Liver (tissue), 10 donors: Measurements from ENCODE around the gene SFT2D2. TPM values are rescaled to one million over a fixed set of nuclear protein-coding genes. Genes with fewer than 3 reads are reported as not detected.

Source experiments
- DNase-seq: peaks from one replicate; pipeline ENCODE4 v3.0.0-alpha.2; 2017; ENCODE audit warnings: low spot score
- H3K27ac ChIP-seq, 2 donors: one replicate each; pipeline ENCODE4 v1.7.0; 2013; ENCODE audit warnings: inconsistent platforms in 2 of 2, low read length in 2 of 2, control low read depth in 1 of 2, low read depth in 1 of 2, mild to moderate bottlenecking in 1 of 2
- H3K27me3 ChIP-seq, 4 donors: one replicate each; pipeline versions ENCODE4 v1.6.1 to v1.7.0; 2013; ENCODE audit warnings: low read length in 3 of 4, inconsistent platforms in 1 of 4, mild to moderate bottlenecking in 1 of 4, moderate library complexity in 1 of 4; ENCODE audit not compliant: control insufficient read depth in 4 of 4, insufficient read depth in 4 of 4
- H3K36me3 ChIP-seq, 4 donors: one replicate each; pipeline versions ENCODE4 v1.6.1 to v1.7.0; 2013; ENCODE audit warnings: low read length in 3 of 4, mild to moderate bottlenecking in 3 of 4, low read depth in 1 of 4, moderate library complexity in 1 of 4; ENCODE audit not compliant: control insufficient read depth in 4 of 4, insufficient read depth in 3 of 4
- H3K4me1 ChIP-seq, 4 donors: one replicate each; pipeline versions ENCODE4 v1.6.1 to v1.7.0; 2013; ENCODE audit warnings: low read length in 3 of 4, mild to moderate bottlenecking in 3 of 4, moderate library complexity in 1 of 4; ENCODE audit not compliant: control insufficient read depth in 4 of 4, insufficient read depth in 4 of 4
- H3K4me3 ChIP-seq, 3 donors: one replicate each; pipeline versions ENCODE4 v1.6.1 to v1.7.0; 2013; ENCODE audit warnings: low read length in 3 of 3, control low read depth in 1 of 3, low read depth in 1 of 3, mild to moderate bottlenecking in 1 of 3
- H3K9ac ChIP-seq, 2 donors: one replicate each; pipeline ENCODE4 v1.7.0; 2013; ENCODE audit warnings: low read length in 2 of 2, mild to moderate bottlenecking in 2 of 2, moderate library complexity in 2 of 2, control low read depth in 1 of 2, low read depth in 1 of 2
- H3K9me3 ChIP-seq, 4 donors: one replicate each; pipeline versions ENCODE4 v1.6.1 to v1.7.0; 2013; ENCODE audit warnings: low read length in 3 of 4; ENCODE audit not compliant: control insufficient read depth in 4 of 4
- EGR1 ChIP-seq, 2 donors: IDR thresholded peaks; 2 replicates each; pipeline ENCODE4 v1.6.1; 2016 to 2018; ENCODE audit warnings: antibody characterized with exemption in 2 of 2, low read depth in 2 of 2
- HNF4A ChIP-seq, 2 donors: conservative IDR thresholded peaks; 2 replicates each; pipeline ENCODE4 v1.6.1; 2016; ENCODE audit warnings: antibody characterized with exemption in 2 of 2, mild to moderate bottlenecking in 2 of 2
- HNF4G ChIP-seq: IDR thresholded peaks from 2 replicates; pipeline ENCODE4 v1.6.1; 2016; ENCODE audit warnings: antibody characterized with exemption
- JUND ChIP-seq, 2 donors: IDR thresholded peaks; 2 replicates each; pipeline ENCODE4 v1.6.1; 2016; ENCODE audit warnings: antibody characterized with exemption in 2 of 2
- NR2F2 ChIP-seq: IDR thresholded peaks from 2 replicates; pipeline ENCODE4 v1.6.1; 2016; ENCODE audit warnings: antibody characterized with exemption
- RAD21 ChIP-seq, 2 donors: IDR thresholded peaks; 2 replicates each; pipeline ENCODE4 v1.6.1; 2016; ENCODE audit warnings: antibody characterized with exemption in 2 of 2, mild to moderate bottlenecking in 2 of 2
- RXRA ChIP-seq, 2 donors: IDR thresholded peaks; 2 replicates each; pipeline ENCODE4 v1.6.1; 2017 to 2018; ENCODE audit warnings: antibody characterized with exemption in 2 of 2, mild to moderate bottlenecking in 1 of 2
- SP1 ChIP-seq: IDR thresholded peaks from 2 replicates; pipeline ENCODE4 v1.6.1; 2018; ENCODE audit warnings: antibody characterized with exemption, mild to moderate bottlenecking
- YY1 ChIP-seq: IDR thresholded peaks from 2 replicates; pipeline ENCODE4 v1.6.1; 2016; ENCODE audit warnings: antibody characterized with exemption, mild to moderate bottlenecking
- WGBS: extraction: QIAGEN DNeasy Blood & Tissue Kit; methylation state at CpG from one replicate; pipeline ENCODE4 v1.1.7; 2013; 5-methylcytosine and 5-hydroxymethylcytosine counted together
- polyA plus RNA-seq, 2 donors: library from polyadenylated mRNA; stranded (reverse) in 1 of 2; unstranded in 1 of 2; fragments of 200-250 nt in 1 of 2; fragments of >200 nt in 1 of 2; fragmentation: Nextera tagmentation in 1 of 2; extraction: Ambion mirVana in 1 of 2; gene quantifications; one replicate each; pipeline versions ENCODE4 v1.2.1 to v1.2.3, GENCODE V29; 2013 to 2015
- small RNA-seq: library from RNA; depleted of rRNA; stranded (forward); fragments of <200 nt; gene quantifications from one replicate; pipeline ENCODE3, GENCODE V24; 2014
- total RNA-seq, 2 donors: library from RNA; depleted of rRNA; stranded (reverse); fragments of >200 nt; gene quantifications; one replicate each; pipeline ENCODE4 v1.2.3, GENCODE V29; 2014
- TF ChIP-seq, protein P1 (sequence below): fragments of 150-350 bp; IDR thresholded peaks from 2 replicates; pipeline ENCODE4 v1.5.1; 2017; ENCODE audit warnings: improper control_type of control experiment, low read depth, low read length; ENCODE audit not compliant: missing input control
- donor health status: healthy.
- donor health status: healthy.
- donor health status: healthy.
- donor health status: healthy.
- donor health status: healthy.

The SFT2D2 gene
- total and polyA plus RNA-seq, 4 donors, result 3.8 to 34.6 (median 25.4) TPM

DNA sequence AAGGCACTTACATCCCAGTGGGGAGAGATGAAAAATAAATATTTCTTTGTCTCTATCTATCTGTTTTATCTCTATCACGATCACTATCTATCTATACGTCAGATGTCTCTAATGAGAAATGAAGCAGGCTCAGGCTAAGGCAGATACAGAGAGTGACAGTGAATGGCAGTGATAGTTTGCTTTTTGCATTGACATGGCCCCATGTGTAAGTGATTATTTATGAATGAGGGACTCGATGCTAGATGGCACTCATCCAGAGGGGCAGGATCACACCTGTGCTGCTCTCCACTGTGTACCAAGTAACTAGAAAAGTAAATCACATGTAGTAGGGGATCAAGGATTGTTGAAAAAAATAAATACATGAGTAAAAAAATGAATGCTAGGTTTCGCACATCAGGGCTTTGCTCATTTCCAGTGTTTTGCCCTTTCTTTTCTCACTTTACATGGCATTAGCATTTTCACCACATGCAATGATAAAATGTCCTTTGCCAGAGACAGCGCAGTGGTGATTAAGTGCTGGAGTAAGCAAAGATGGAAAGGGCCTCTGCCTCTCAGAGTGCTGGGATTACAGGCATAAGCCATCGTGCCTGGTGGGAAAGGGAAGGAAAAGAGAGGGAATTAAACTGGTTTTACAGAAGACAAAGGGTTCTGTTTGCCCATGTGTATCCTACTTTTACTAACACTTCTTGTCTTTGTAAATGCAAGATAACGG is 71.4 kb downstream of the SFT2D2 start:
- Histone ChIP-seq H3K27me3 (no peaks in the 10 kb centered on the region), H3K9me3 (no peaks in the 10 kb centered on the region), H3K36me3 (no peaks in the 10 kb centered on the region), H3K4me3 (no peak overlapping the region), H3K9ac (no peak overlapping the region), H3K27ac (no peak overlapping the region), H3K4me1 (no peaks in the 10 kb centered on the region)
- 94% methylated on average over 7 of the region's 7 CpGs for WGBS
- no peak for DNase-seq
- TF ChIP-seq SP1 (no peak), HNF4G (no peak), RAD21 (IDR thresholded peaks at IDR 0.05) (no peak), YY1 (no peak), RXRA (IDR thresholded peaks at IDR 0.05) (no peak)

DNA sequence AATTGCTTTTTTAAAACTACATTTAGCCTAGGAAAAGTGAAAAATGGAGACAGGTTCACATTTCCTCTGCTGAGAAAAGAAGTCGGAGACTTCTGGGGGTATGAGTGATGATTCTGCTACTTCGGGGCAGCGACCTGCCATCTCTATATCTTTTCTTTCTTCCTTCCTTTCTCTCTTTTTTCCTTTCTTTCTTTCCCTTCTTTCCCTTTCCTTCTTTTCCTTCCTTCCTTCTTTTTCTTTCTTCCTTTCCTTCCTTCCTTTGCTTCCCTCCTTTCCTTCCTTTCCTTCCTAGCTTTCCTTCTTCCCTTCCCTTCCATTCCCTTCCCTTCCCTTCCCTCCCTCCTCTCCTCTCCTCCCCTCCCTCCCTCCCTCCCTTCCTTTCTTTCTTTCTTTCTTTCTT is 72.6 kb downstream of the SFT2D2 start:
- Histone ChIP-seq H3K36me3 (no peaks in the 10 kb centered on the region), H3K27me3 (no peaks in the 10 kb centered on the region), H3K4me1 (no peaks in the 10 kb centered on the region), H3K9me3 (no peaks in the 10 kb centered on the region), H3K4me3 (no peak overlapping the region), H3K27ac (no peak overlapping the region), H3K9ac (no peak overlapping the region)
- WGBS, result 92% methylated on average over 3 of the region's 3 CpGs
- TF ChIP-seq HNF4A (conservative IDR thresholded peaks at IDR 0.05), result no peak
- TF ChIP-seq EGR1 (IDR thresholded peaks at IDR 0.05; ENCODE audit: low read depth in 2 of 2), result no peak
- TF ChIP-seq YY1, result no peak
- no peak for DNase-seq

DNA sequence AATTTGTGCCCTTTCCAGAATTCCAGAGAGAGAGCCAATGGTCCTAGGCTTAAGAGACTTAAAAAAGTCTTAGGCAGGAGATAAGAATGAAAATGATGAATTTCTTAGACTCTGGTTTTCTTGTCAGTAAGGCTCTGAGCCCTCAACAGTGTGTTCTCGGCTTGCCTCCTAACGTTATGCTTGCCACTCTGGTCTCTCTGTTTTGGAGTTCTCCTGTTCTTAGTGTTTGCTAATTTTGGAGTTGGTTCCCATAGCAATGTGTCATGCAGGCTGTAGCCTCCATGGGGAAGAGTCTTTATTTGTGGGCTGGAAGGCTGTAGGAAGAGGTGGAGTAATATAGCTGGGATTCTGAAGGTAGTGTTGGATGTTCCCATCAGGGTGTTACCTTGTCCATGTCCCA is 74.8 kb downstream of the SFT2D2 start:
- Histone ChIP-seq H3K4me1 (no peaks in the 10 kb centered on the region), H3K36me3 (no peaks in the 10 kb centered on the region), H3K9me3 (no peaks in the 10 kb centered on the region), H3K27ac (no peak overlapping the region), H3K4me3 (no peak overlapping the region), H3K27me3 (no peaks in the 10 kb centered on the region), H3K9ac (no peak overlapping the region)
- WGBS, result 95% methylated on average over 2 of the region's 2 CpGs
- DNase-seq, result no peak
- TF ChIP-seq NR2F2 (no peak), JUND (IDR thresholded peaks at IDR 0.05) (no peak)

DNA sequence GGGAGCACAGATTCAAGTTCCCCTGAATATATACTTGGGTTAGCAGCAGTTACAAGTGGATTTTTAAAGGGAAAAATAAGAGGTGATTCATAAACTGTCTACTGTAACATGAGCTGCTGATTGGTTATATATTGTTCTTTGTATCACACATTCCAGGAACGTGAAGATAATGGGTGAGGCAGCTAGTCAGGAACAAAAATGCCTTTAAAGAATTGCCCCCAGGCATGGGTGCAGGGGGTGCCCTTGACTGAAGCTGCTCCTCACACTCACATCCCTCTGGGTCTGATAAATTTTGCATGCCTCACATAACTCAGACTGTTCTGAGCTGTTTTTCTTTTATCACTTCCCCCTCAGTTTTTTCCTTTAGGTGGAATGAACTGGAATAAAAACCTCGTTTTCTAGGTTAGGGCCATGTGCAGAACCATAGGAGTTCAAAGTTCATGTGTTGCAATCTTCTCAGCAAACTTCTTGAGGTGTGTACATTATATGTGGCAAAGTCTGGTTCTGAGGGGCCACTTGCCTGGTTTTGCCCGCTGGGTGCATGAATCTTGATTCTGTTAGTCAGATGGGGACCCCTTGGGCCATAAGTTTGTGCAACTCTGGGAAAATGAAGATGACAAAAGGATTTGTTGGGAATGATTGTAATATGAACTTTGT is 76.0 kb downstream of the SFT2D2 start:
- Histone ChIP-seq H3K27ac (no peak overlapping the region), H3K27me3 (no peaks in the 10 kb centered on the region), H3K4me1 (no peaks in the 10 kb centered on the region), H3K9me3 (no peaks in the 10 kb centered on the region), H3K4me3 (no peak overlapping the region), H3K36me3 (no peaks in the 10 kb centered on the region), H3K9ac (no peak overlapping the region)
- DNase-seq, result no peak
- peak in 1 of 2 donors; percentile 34 for TF ChIP-seq HNF4A (conservative IDR thresholded peaks at IDR 0.05)
- TF ChIP-seq, protein P1, sequence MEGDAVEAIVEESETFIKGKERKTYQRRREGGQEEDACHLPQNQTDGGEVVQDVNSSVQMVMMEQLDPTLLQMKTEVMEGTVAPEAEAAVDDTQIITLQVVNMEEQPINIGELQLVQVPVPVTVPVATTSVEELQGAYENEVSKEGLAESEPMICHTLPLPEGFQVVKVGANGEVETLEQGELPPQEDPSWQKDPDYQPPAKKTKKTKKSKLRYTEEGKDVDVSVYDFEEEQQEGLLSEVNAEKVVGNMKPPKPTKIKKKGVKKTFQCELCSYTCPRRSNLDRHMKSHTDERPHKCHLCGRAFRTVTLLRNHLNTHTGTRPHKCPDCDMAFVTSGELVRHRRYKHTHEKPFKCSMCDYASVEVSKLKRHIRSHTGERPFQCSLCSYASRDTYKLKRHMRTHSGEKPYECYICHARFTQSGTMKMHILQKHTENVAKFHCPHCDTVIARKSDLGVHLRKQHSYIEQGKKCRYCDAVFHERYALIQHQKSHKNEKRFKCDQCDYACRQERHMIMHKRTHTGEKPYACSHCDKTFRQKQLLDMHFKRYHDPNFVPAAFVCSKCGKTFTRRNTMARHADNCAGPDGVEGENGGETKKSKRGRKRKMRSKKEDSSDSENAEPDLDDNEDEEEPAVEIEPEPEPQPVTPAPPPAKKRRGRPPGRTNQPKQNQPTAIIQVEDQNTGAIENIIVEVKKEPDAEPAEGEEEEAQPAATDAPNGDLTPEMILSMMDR, result no peak
- WGBS, result 75% methylated on average over 3 of the region's 3 CpGs

Small RNA genes lying within 50 kb of the gene (small RNA-seq; reads per million reads assigned to genes)
- gene AL021397.1 (not detected), gene RNU6-1310P (not detected)

Other genes with a start within 250 kb of the SFT2D2 start
- 1 to 10 TPM; 1.0 to 1.1 TPM for gene GPR161, start 89.1 kb upstream of the SFT2D2 start, total RNA-seq
- under 1 TPM; 0.33 to 0.46 TPM for gene GPR161, start 89.1 kb upstream of the SFT2D2 start, polyA plus RNA-seq
- gene TIPRL, start 47.0 kb upstream of the SFT2D2 start, total RNA-seq, result 10 to 100 TPM; 11.7 to 14.2 TPM
- 10 to 100 TPM; 11.2 to 20.0 TPM for gene TIPRL, start 47.0 kb upstream of the SFT2D2 start, polyA plus RNA-seq
- under 1 TPM; 0.33 to 0.92 TPM for gene TBX19, start 54.9 kb downstream of the SFT2D2 start, total RNA-seq
- under 1 TPM; 0.20 to 0.42 TPM for gene TBX19, start 54.9 kb downstream of the SFT2D2 start, polyA plus RNA-seq